Measurements from ENCODE around the gene MYO5A. TPM values are rescaled to one million over a fixed set of nuclear protein-coding genes. Genes with fewer than 3 reads are reported as not detected.

Gene MYO5A
- total RNA-seq, 2 experiments from 2014 or later, result 19.2 to 22.6 TPM

DNA sequence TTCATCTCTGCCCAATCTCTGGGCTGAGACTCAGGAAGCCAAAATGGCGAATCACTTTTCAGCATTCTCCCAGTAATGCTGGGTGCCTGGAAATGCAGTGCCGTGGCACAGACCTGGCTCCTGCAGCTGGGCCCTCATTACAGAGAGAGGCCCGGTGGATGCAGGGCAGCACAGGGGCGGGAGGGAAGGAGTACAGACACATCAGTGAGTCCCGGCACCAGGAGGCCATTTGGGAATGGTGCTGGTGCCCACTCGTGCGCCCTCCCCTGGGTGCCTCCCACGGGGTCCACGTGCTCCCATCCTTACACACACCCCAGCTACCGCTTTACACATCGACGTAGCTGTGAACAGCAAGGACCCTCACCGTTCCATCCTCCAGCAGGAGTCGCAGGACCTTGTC is 246.3 kb downstream of the MYO5A start:
- intact Hi-C loops (cut with micrococcal nuclease), result no loop called here
- DNase-seq (no peak), ATAC-seq (no peak)
- ChIA-PET POLR2A (no interaction called here), CTCF (interaction anchor here (1.7 kb wide), 1 partner anchor 26 kb away, joined by 6 read pairs; no protein-coding TSS in a partner anchor)
- TF ChIP-seq, protein P1, sequence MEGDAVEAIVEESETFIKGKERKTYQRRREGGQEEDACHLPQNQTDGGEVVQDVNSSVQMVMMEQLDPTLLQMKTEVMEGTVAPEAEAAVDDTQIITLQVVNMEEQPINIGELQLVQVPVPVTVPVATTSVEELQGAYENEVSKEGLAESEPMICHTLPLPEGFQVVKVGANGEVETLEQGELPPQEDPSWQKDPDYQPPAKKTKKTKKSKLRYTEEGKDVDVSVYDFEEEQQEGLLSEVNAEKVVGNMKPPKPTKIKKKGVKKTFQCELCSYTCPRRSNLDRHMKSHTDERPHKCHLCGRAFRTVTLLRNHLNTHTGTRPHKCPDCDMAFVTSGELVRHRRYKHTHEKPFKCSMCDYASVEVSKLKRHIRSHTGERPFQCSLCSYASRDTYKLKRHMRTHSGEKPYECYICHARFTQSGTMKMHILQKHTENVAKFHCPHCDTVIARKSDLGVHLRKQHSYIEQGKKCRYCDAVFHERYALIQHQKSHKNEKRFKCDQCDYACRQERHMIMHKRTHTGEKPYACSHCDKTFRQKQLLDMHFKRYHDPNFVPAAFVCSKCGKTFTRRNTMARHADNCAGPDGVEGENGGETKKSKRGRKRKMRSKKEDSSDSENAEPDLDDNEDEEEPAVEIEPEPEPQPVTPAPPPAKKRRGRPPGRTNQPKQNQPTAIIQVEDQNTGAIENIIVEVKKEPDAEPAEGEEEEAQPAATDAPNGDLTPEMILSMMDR (IDR thresholded peaks at IDR 0.05), result no peak
- Mint-ChIP-seq H3K4me3 (no peak overlapping the region), H3K36me3 (ENCODE audit: low read depth) (no peaks in the 10 kb centered on the region), H3K27me3 (no peaks in the 10 kb centered on the region), H3K4me1 (ENCODE audit: low read depth) (no peaks in the 10 kb centered on the region), H3K27ac (no peak overlapping the region), H3K9me3 (no peaks in the 10 kb centered on the region)

DNA sequence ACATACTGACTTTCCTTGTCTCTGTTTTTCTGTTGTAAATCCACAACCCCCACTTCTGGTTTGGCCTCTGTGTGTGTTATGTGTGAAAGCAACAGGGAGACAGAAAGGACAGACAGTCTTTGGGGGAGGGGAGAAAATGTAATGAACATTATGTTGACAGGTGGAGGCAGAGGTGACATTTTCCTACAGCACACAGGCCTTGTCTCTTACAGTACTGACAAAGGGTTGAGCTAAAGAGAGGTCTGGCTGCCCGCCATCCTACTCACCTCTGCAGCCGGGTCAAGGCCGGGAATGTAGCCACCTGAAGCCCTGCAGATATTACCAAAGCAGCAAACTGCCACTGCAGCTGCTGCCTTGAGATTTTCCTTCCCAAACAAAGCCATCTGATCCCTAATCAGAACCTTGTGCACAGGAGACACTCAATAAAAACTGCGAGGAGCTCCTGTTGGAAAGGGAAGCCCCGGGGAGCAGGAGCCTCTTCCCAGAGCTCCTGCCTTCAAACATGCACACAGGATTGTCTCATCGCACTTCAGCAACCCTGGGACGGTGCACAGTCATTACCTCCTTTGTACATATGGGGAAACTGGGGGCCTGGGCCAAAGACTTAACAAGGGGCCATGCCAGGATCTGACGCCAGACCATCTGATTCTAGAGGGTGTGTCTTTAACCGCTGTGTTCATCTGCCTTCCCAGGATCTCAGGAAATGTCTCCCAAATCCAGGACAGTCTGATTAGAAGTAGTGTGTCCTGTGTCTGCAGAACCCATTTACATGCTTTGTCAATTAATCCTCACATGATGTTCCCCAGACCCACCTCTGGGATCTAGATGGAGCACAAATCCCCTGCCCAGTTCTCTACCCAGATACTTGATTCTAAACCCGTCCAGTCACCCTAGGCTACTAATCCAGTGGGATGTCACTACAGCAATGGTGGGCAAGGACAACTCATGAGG is 247.3 kb downstream of the MYO5A start:
- intact Hi-C loops (cut with micrococcal nuclease), result no loop called here
- DNase-seq (no peak), ATAC-seq (no peak)
- ChIA-PET POLR2A (no interaction called here), CTCF (interaction anchor here (1.7 kb wide), 1 partner anchor 25 kb away, joined by 6 read pairs; no protein-coding TSS in a partner anchor)
- no peaks in the 10 kb centered on the region for H3K27me3 Mint-ChIP-seq
- no peak overlapping the region for H3K27ac Mint-ChIP-seq
- H3K9me3 Mint-ChIP-seq, result no peaks in the 10 kb centered on the region
- no peaks in the 10 kb centered on the region for H3K36me3 Mint-ChIP-seq (ENCODE audit: low read depth)
- no peaks in the 10 kb centered on the region for H3K4me1 Mint-ChIP-seq (ENCODE audit: low read depth)
- H3K4me3 Mint-ChIP-seq, result no peak overlapping the region
- TF ChIP-seq, protein P1 (IDR thresholded peaks at IDR 0.05), result no peak

DNA sequence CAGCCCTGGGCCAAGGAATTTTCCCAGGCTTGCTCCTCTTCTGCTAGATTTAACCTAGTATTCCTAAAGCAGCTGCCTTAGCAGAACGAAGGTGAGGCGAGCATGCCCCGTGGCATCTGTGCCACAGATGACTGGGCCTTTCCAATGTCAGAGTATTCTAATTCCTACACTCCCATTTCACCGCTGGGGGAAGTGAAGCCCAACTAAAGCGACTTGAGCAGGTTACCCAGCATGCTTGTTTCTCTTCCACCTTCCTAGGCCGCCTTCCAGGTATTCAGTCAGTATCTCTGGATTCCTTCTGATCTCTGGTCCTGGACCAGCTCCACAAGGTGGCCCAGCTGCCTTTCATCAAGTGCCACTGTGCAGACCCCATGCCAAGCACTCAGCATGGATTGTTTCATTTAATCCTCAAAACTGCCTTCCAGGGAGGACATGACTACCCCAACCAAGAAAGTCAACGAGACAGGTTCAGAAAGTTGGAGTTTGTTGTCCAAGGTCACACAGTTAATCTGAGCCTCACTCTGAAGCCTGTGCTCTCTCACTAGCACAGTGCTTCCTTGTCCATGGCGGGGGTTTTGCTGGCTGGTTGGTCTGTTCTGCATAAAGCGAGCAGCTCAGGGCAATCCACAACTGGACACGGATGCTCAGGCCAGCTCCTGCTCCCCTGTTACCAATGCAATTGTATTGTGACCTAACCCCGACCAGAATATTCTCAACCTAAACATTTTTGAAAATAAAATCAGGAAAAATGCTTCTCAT is 248.2 kb downstream of the MYO5A start:
- no peak for DNase-seq
- Mint-ChIP-seq H3K27me3 (peaks cover 5% of the 10 kb centered on the region), H3K27ac (no peak overlapping the region), H3K4me1 (ENCODE audit: low read depth) (no peaks in the 10 kb centered on the region), H3K9me3 (no peaks in the 10 kb centered on the region), H3K4me3 (no peak overlapping the region), H3K36me3 (ENCODE audit: low read depth) (no peaks in the 10 kb centered on the region)
- TF ChIP-seq, protein P1 (IDR thresholded peaks at IDR 0.05), result no peak
- intact Hi-C loops (cut with micrococcal nuclease), result no loop called here
- ChIA-PET POLR2A (no interaction called here), CTCF (interaction anchor here (1.9 to 4.1 kb wide), 2 partner anchors 24 to 35 kb away, joined by 4 to 20 read pairs; no protein-coding TSS in a partner anchor)
- ATAC-seq, result no peak

DNA sequence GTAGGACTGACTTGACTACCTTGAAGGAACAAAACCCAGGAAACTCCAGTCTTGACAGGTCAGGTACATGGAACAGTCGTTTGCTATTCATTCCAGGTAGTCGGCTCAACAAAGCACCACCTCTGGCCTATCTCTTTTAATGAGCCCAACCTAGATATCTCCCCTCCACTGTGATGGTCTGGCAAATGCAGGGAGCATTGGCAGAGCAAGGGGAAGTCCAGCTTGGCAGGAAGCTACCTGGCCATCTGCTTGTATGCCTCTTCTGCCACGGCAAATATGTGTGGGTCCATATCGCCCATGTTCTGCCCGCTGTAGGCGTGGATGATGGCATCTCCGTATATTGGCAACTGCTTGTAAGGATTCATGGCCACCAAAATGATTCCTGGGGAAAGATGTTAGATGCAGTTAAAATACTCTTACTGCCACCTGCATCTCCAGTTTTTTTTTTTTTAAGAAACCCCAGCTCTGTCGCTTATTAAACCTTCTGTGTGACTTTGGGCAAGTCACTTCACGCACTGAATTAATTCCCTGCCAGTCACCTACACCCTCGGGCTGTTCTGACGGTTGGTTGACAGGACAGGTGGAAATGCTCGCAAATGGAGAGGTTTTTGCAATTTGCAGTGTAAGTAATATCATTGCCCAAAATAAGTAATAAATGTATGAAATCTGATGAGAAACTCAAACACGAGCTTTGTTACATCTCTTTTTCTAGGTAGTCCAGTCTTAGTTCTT is 249.9 kb downstream of the MYO5A start:
- no peak for ATAC-seq
- intact Hi-C loops (cut with micrococcal nuclease), result no loop called here
- H3K27ac Mint-ChIP-seq, result no peak overlapping the region
- peaks cover 5% of the 10 kb centered on the region for H3K27me3 Mint-ChIP-seq
- H3K4me3 Mint-ChIP-seq, result no peak overlapping the region
- TF ChIP-seq, protein P1 (IDR thresholded peaks at IDR 0.05), result no peak
- DNase-seq, result no peak
- H3K9me3 Mint-ChIP-seq, result no peaks in the 10 kb centered on the region
- no peaks in the 10 kb centered on the region for H3K36me3 Mint-ChIP-seq (ENCODE audit: low read depth)
- H3K4me1 Mint-ChIP-seq (ENCODE audit: low read depth), result no peaks in the 10 kb centered on the region
- CTCF ChIA-PET, result interaction anchor here (1.9 to 4.1 kb wide), 2 partner anchors 22 to 33 kb away, joined by 4 to 20 read pairs; no protein-coding TSS in a partner anchor
- POLR2A ChIA-PET, result no interaction called here

All from activated CD8-positive, alpha-beta T cell treated with anti-CD3 and anti-CD28 coated beads for 36 hours (primary cell).